SK-N-SH (cell line): ENCODE measurements around the gene PAPSS2. TPM values are rescaled to one million over a fixed set of nuclear protein-coding genes. Genes with fewer than 3 reads are reported as not detected.

Experiments used
- CTCF ChIA-PET: fragments of 300-600, 350-600 bp; formaldehyde crosslinking; extraction: SDS; loops from one replicate; lab custom pipeline; 2021; lab: Yijun Ruan, JAX
- POLR2A ChIA-PET: fragments of 350-600 bp; sonication (Branson Sonifier 250); formaldehyde crosslinking; extraction: SDS; loops from one replicate; lab custom pipeline; 2020; ENCODE audit warnings: antibody characterized with exemption, inconsistent platforms; lab: Yijun Ruan, JAX
- DNase-seq: peaks from one replicate; pipeline ENCODE4 v3.0.0; 2012
- H2AFZ ChIP-seq: fragments of 200-600 bp; sonication (generic); 2 replicates; pipeline ENCODE4 v1.8.1; 2016; ENCODE audit warnings: antibody characterized with exemption, mild to moderate bottlenecking, low read depth
- H3F3A ChIP-seq: fragments of 200-600 bp; sonication (generic); replicated peaks from 2 replicates; pipeline ENCODE3; 2016; ENCODE audit warnings: antibody characterized with exemption, mild to moderate bottlenecking; ENCODE audit not compliant: insufficient read depth
- H3K27ac ChIP-seq, 2 experiments: fragments of 200-500 bp in 1 of 2; fragments of 200-600 bp in 1 of 2; sonication (Bioruptor generic) in 1 of 2; sonication (generic), shearing (Covaris generic) in 1 of 2; 2 replicates each; pipeline versions ENCODE4 v1.5.1 to v1.6.1; 2014 to 2016; ENCODE audit warnings: low read depth in 2 of 2, inconsistent platforms in 1 of 2, low read length in 1 of 2, mild to moderate bottlenecking in 1 of 2, mixed read lengths in 1 of 2
- H3K27me3 ChIP-seq: fragments of 200-600 bp; sonication (generic), shearing (Covaris generic); 2 replicates; pipeline ENCODE4 v1.6.1; 2016; ENCODE audit warnings: mixed run types; ENCODE audit not compliant: insufficient read depth
- H3K36me3 ChIP-seq, 2 experiments: fragments of 200-500 bp in 1 of 2; fragments of 200-600 bp in 1 of 2; sonication (Bioruptor generic) in 1 of 2; sonication (generic) in 1 of 2; replicated peaks in 1 of 2; 2 replicates each; pipeline versions ENCODE3 to v1.5.1; 2014 to 2016; ENCODE audit warnings: low read length in 1 of 2, mild to moderate bottlenecking in 1 of 2; ENCODE audit not compliant: insufficient read depth in 2 of 2, control insufficient read depth in 1 of 2
- H3K4me1 ChIP-seq, 2 experiments: fragments of 200-500 bp in 1 of 2; fragments of 200-600 bp in 1 of 2; sonication (Bioruptor generic) in 1 of 2; sonication (generic), shearing (Covaris generic) in 1 of 2; 2 replicates each; pipeline versions ENCODE4 v1.5.1 to v1.6.1; 2014 to 2016; ENCODE audit warnings: low read depth in 1 of 2, low read length in 1 of 2, mixed run types in 1 of 2; ENCODE audit not compliant: insufficient read depth in 2 of 2, control insufficient read depth in 1 of 2
- H3K4me2 ChIP-seq: fragments of 200-600 bp; sonication (generic), shearing (Covaris generic); 2 replicates; pipeline ENCODE4 v1.6.1; 2017; ENCODE audit warnings: mixed run types
- H3K4me3 ChIP-seq, 2 experiments: fragments of 200-500 bp in 1 of 2; fragments of 200-600 bp in 1 of 2; sonication (Bioruptor generic) in 1 of 2; sonication (generic), shearing (Covaris generic) in 1 of 2; 2 replicates each; pipeline versions ENCODE4 v1.5.1 to v1.8.1; 2014 to 2016; ENCODE audit warnings: low read depth in 2 of 2, inconsistent platforms in 1 of 2, low read length in 1 of 2, mild to moderate bottlenecking in 1 of 2, mixed read lengths in 1 of 2, moderate library complexity in 1 of 2
- H3K79me2 ChIP-seq: fragments of 200-600 bp; sonication (generic); 2 replicates; pipeline ENCODE4 v1.8.1; 2017; ENCODE audit warnings: mild to moderate bottlenecking; ENCODE audit not compliant: insufficient read depth
- H3K9ac ChIP-seq: fragments of 200-600 bp; sonication (generic); 2 replicates; pipeline ENCODE4 v1.6.1; 2017; ENCODE audit warnings: mixed run types
- H3K9me2 ChIP-seq: fragments of 200-600 bp; sonication (generic); 2 replicates; pipeline ENCODE4 v1.6.1; 2017; ENCODE audit warnings: mixed run types
- H3K9me3 ChIP-seq: fragments of 200-600 bp; sonication (generic); 2 replicates; pipeline ENCODE4 v1.6.1; 2017; ENCODE audit warnings: mixed run types, mild to moderate bottlenecking, moderate library complexity
- H4K20me1 ChIP-seq: fragments of 200-600 bp; sonication (generic); 2 replicates; pipeline ENCODE4 v1.6.1; 2017; ENCODE audit warnings: mild to moderate bottlenecking, mixed run types; ENCODE audit not compliant: insufficient read depth
- CHD2 ChIP-seq: fragments of 150-350 bp; IDR thresholded peaks from 2 replicates; pipeline ENCODE4 v1.6.1; 2018; ENCODE audit warnings: low read length; ENCODE audit not compliant: partially characterized antibody
- EP300 ChIP-seq, 2 experiments: IDR thresholded peaks; 2 replicates each; pipeline versions ENCODE4 v1.4.0 to v1.6.1; 2012; ENCODE audit warnings: borderline replicate concordance in 1 of 2, low read depth in 1 of 2, low read length in 1 of 2
- EZH2phosphoT487 ChIP-seq: fragments of 200-600 bp; sonication (generic); IDR thresholded peaks from 2 replicates; pipeline ENCODE4 v1.6.1; 2017; ENCODE audit warnings: low read depth, mixed run types, mild to moderate bottlenecking, antibody characterized with exemption, moderate library complexity, borderline replicate concordance
- FOSL2 ChIP-seq: IDR thresholded peaks from 2 replicates; pipeline ENCODE4 v1.4.0; 2012; ENCODE audit warnings: low read depth, mild to moderate bottlenecking, moderate library complexity, borderline replicate concordance
- GATA2 ChIP-seq: sonication (generic); formaldehyde crosslinking; IDR thresholded peaks from 2 replicates; pipeline ENCODE4 v1.5.0; 2020; ENCODE audit warnings: mild to moderate bottlenecking, missing genetic modification reagents
- MEF2A ChIP-seq: IDR thresholded peaks from 2 replicates; pipeline ENCODE4 v1.4.0; 2012; ENCODE audit warnings: low read depth, borderline replicate concordance
- NFIC ChIP-seq: IDR thresholded peaks from 2 replicates; pipeline ENCODE4 v1.4.0; 2012; ENCODE audit warnings: borderline replicate concordance
- NRF1 ChIP-seq: IDR thresholded peaks from 2 replicates; pipeline ENCODE4 v1.6.1; 2012; ENCODE audit warnings: low read depth, mild to moderate bottlenecking, low read length
- POLR2AphosphoS5 ChIP-seq: IDR thresholded peaks from 2 replicates; pipeline ENCODE4 v1.6.1; 2012; ENCODE audit warnings: low read depth, low read length
- RCOR1 ChIP-seq: fragments of 150-350 bp; IDR thresholded peaks from 2 replicates; pipeline ENCODE4 v1.6.1; 2017; ENCODE audit warnings: antibody characterized with exemption, low read length
- RFX5 ChIP-seq: IDR thresholded peaks from 2 replicates; pipeline ENCODE4 v1.6.1; 2012; ENCODE audit warnings: mild to moderate bottlenecking, improper control_type of control experiment, low read length
- WGBS: methylation state at CpG from one replicate; pipeline ENCODE4 v1.1.6; 2017; ENCODE audit warnings: low lambda C conversion rate; 5-methylcytosine and 5-hydroxymethylcytosine counted together
- polyA plus RNA-seq, 3 experiments: library from polyadenylated mRNA; depleted of rRNA; stranded (reverse); fragments of >200 nt; gene quantifications; 2 replicates each; pipeline ENCODE4 v1.2.3, GENCODE V29; 2012
- TF ChIP-seq, protein P1 (sequence below): fragments of 200-600 bp; sonication (generic); IDR thresholded peaks from 2 replicates; pipeline ENCODE4 v1.6.1; 2017; ENCODE audit warnings: antibody characterized with exemption, mild to moderate bottlenecking, moderate library complexity
- TF ChIP-seq, protein P2 (sequence below): IDR thresholded peaks from 2 replicates; pipeline ENCODE4 v1.6.1; 2012; ENCODE audit warnings: mild to moderate bottlenecking, low read depth, low read length, moderate library complexity
- TF ChIP-seq, protein P3 (sequence below): fragments of 150-350 bp; IDR thresholded peaks from 2 replicates; pipeline ENCODE4 v1.6.1; 2016; ENCODE audit warnings: mild to moderate bottlenecking, low read depth, low read length
- TF ChIP-seq, protein P4 (sequence below): IDR thresholded peaks from 2 replicates; pipeline ENCODE4 v1.4.0; 2012; ENCODE audit warnings: low read depth, borderline replicate concordance

PAPSS2 gene
- polyA plus RNA-seq, 1 of the 3 experiments (the other 2 are of a cell fraction): 50.0 TPM

DNA sequence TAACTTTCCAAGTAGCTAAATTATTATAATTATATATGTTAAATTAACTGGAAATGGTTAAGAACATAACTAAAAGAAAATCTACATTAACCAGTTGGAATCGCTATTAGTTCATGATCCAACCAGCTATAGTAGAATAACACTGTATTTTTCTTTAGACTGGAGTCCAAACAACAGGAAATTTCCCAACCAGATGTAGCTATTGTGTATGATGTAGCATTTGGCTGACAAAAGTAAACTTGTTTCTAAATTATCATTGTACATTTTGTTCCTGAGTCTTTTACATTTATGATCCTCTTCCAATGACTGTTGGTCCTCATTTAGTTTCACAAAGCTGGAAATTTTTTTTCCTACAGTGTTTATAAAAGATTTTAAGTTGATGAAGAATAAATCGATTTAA, 62.1 kb downstream of the PAPSS2 start (continued):
- TF ChIP-seq RCOR1: no peak

DNA sequence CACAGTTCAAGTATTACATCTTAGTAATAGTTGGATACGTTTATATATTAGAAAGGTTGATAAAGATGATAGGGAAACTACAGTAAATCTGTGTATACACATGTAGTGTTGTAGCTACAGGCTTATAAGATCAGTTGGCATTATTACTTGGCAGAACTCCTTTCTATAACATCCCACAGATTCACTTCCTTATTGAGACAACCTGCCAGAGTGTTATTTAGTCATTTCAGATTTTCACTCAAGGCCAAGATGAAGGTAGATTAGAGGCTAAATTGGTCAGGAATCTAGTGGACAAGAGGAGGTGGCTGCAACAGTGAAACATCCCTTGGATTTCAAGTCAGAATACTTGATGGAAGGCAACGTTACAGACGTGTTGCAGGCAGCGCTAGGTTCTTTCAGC, 63.0 kb downstream of the PAPSS2 start:
- TF ChIP-seq CHD2: no peak
- TF ChIP-seq, protein P1, sequence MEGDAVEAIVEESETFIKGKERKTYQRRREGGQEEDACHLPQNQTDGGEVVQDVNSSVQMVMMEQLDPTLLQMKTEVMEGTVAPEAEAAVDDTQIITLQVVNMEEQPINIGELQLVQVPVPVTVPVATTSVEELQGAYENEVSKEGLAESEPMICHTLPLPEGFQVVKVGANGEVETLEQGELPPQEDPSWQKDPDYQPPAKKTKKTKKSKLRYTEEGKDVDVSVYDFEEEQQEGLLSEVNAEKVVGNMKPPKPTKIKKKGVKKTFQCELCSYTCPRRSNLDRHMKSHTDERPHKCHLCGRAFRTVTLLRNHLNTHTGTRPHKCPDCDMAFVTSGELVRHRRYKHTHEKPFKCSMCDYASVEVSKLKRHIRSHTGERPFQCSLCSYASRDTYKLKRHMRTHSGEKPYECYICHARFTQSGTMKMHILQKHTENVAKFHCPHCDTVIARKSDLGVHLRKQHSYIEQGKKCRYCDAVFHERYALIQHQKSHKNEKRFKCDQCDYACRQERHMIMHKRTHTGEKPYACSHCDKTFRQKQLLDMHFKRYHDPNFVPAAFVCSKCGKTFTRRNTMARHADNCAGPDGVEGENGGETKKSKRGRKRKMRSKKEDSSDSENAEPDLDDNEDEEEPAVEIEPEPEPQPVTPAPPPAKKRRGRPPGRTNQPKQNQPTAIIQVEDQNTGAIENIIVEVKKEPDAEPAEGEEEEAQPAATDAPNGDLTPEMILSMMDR: no peak
- TF ChIP-seq, protein P2, sequence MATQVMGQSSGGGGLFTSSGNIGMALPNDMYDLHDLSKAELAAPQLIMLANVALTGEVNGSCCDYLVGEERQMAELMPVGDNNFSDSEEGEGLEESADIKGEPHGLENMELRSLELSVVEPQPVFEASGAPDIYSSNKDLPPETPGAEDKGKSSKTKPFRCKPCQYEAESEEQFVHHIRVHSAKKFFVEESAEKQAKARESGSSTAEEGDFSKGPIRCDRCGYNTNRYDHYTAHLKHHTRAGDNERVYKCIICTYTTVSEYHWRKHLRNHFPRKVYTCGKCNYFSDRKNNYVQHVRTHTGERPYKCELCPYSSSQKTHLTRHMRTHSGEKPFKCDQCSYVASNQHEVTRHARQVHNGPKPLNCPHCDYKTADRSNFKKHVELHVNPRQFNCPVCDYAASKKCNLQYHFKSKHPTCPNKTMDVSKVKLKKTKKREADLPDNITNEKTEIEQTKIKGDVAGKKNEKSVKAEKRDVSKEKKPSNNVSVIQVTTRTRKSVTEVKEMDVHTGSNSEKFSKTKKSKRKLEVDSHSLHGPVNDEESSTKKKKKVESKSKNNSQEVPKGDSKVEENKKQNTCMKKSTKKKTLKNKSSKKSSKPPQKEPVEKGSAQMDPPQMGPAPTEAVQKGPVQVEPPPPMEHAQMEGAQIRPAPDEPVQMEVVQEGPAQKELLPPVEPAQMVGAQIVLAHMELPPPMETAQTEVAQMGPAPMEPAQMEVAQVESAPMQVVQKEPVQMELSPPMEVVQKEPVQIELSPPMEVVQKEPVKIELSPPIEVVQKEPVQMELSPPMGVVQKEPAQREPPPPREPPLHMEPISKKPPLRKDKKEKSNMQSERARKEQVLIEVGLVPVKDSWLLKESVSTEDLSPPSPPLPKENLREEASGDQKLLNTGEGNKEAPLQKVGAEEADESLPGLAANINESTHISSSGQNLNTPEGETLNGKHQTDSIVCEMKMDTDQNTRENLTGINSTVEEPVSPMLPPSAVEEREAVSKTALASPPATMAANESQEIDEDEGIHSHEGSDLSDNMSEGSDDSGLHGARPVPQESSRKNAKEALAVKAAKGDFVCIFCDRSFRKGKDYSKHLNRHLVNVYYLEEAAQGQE: no peak
- TF ChIP-seq, protein P3, sequence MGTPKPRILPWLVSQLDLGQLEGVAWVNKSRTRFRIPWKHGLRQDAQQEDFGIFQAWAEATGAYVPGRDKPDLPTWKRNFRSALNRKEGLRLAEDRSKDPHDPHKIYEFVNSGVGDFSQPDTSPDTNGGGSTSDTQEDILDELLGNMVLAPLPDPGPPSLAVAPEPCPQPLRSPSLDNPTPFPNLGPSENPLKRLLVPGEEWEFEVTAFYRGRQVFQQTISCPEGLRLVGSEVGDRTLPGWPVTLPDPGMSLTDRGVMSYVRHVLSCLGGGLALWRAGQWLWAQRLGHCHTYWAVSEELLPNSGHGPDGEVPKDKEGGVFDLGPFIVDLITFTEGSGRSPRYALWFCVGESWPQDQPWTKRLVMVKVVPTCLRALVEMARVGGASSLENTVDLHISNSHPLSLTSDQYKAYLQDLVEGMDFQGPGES: no peak
- TF ChIP-seq NRF1: no peak
- no peak for TF ChIP-seq FOSL2
- TF ChIP-seq, protein P4, sequence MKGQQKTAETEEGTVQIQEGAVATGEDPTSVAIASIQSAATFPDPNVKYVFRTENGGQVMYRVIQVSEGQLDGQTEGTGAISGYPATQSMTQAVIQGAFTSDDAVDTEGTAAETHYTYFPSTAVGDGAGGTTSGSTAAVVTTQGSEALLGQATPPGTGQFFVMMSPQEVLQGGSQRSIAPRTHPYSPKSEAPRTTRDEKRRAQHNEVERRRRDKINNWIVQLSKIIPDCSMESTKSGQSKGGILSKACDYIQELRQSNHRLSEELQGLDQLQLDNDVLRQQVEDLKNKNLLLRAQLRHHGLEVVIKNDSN: no peak
- no peak for TF ChIP-seq NFIC
- no peak for TF ChIP-seq GATA2 (CRISPR knock-in tag)
- TF ChIP-seq EP300 (IDR thresholded peaks at IDR 0.05; ENCODE audit: borderline replicate concordance in 1 of 2, low read depth in 1 of 2, low read length in 1 of 2): no peak
- no peak for TF ChIP-seq MEF2A
- TF ChIP-seq POLR2AphosphoS5: no peak
- TF ChIP-seq EZH2phosphoT487: no peak
- no peak for TF ChIP-seq RFX5
- TF ChIP-seq, all 33 proteins: peak for 0
- CTCF ChIA-PET: interaction anchor here (1.0 kb wide), 1 partner anchor 12 kb away, joined by 5 read pairs; no protein-coding TSS in a partner anchor
- H3K4me2 ChIP-seq: no peak overlapping the region

More for the DNA sequence above, 63.0 kb downstream of the PAPSS2 start:
- Histone ChIP-seq H3K4me1 (no peaks in the 10 kb centered on the region), H3K9me3 (no peaks in the 10 kb centered on the region), H3K4me3 (no peak overlapping the region), H3K9me2 (no peaks in the 10 kb centered on the region), H3F3A (no peaks in the 10 kb centered on the region), H3K36me3 (peaks cover 4 to 26% of the 10 kb centered on the region in 2 experiments), H3K79me2 (no peaks in the 10 kb centered on the region), H2AFZ (no peak overlapping the region), H3K27ac (no peak overlapping the region), H3K27me3 (no peaks in the 10 kb centered on the region), H4K20me1 (no peaks in the 10 kb centered on the region), H3K9ac (no peak overlapping the region)
- no peak for DNase-seq
- POLR2A ChIA-PET: no interaction called here
- WGBS: 72% methylated on average over 4 of the region's 4 CpGs
